Coronary artery (tissue), 2 donors: Measurements from ENCODE around the gene SLC12A6.

Experiments
- DNase-seq: peaks from one replicate; pipeline ENCODE4 v3.0.0-alpha.2; 2017; ENCODE audit warnings: low spot score
- H3K27ac ChIP-seq, 2 donors: fragments of 200-600 bp; sonication (generic); one replicate each; pipeline ENCODE4 v1.5.1; 2016 to 2019
- H3K4me3 ChIP-seq: fragments of 200-600 bp; sonication (generic); 2 replicates; pipeline ENCODE4 v1.5.1; 2016; ENCODE audit warnings: mild to moderate bottlenecking, moderate library complexity
- TF ChIP-seq, protein P1 (sequence below): fragments of 200-600 bp; sonication (generic); IDR thresholded peaks from one replicate; pipeline ENCODE4 v1.5.1; 2019; ENCODE audit warnings: antibody characterized with exemption

SLC12A6 gene

GRCh38 chr15:34336231-34336990 is 1.2 kb downstream of the SLC12A6 start:
- no peak for DNase-seq
- H3K4me3 ChIP-seq = peak overlapping the region; percentile 98
- TF ChIP-seq, protein P1, sequence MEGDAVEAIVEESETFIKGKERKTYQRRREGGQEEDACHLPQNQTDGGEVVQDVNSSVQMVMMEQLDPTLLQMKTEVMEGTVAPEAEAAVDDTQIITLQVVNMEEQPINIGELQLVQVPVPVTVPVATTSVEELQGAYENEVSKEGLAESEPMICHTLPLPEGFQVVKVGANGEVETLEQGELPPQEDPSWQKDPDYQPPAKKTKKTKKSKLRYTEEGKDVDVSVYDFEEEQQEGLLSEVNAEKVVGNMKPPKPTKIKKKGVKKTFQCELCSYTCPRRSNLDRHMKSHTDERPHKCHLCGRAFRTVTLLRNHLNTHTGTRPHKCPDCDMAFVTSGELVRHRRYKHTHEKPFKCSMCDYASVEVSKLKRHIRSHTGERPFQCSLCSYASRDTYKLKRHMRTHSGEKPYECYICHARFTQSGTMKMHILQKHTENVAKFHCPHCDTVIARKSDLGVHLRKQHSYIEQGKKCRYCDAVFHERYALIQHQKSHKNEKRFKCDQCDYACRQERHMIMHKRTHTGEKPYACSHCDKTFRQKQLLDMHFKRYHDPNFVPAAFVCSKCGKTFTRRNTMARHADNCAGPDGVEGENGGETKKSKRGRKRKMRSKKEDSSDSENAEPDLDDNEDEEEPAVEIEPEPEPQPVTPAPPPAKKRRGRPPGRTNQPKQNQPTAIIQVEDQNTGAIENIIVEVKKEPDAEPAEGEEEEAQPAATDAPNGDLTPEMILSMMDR = no peak

GRCh38 chr15:34335176-34336032 is 2.2 kb downstream of the SLC12A6 start:
- peak overlapping the region; percentile 23 to 93 for H3K27ac ChIP-seq
- peak overlapping the region; percentile 98 for H3K4me3 ChIP-seq

More at GRCh38 chr15:34336231-34336990, 1.2 kb downstream of the SLC12A6 start:
- H3K27ac ChIP-seq = peak overlapping the region; percentile 90 to 93

GRCh38 chr15:34334672-34335071 is 2.9 kb downstream of the SLC12A6 start:
- H3K4me3 ChIP-seq = peak overlapping the region; percentile 98
- TF ChIP-seq, protein P1 = no peak
- H3K27ac ChIP-seq = peak overlapping the region in 1 of 2 donors; percentile 93
- DNase-seq = no peak

More at GRCh38 chr15:34335176-34336032, 2.2 kb downstream of the SLC12A6 start:
- DNase-seq = no peak
- TF ChIP-seq, protein P1 = no peak

DNA sequence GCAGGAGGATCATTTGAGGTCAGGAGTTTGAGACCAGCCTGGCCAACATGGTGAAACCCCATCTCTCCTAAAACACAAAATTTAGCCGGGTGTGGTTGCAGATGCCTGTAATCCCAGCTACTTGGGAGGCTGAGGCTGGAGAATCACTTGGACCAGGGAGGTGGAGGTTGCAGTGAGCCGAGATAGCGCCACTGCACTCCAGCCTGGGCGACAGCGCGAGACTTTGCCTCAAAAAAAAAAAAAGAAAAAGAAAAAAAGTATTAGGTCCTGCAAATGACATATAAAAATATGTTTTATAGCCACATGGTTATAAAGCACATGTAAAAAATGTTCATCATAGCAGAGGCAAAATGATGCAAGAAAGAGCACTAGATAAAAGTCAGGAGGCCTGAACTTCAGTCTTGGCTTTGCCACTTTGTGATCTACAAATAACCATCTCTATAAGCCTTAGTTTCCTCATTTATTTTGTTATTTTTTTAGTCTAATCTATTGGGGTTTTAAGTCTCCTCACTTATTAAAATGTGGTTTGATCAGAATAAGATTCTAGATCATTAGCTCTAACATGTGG is 4.9 kb downstream of the SLC12A6 start:
- H3K4me3 ChIP-seq = no peak overlapping the region
- TF ChIP-seq, protein P1 = no peak
- no peak for DNase-seq
- H3K27ac ChIP-seq = no peak overlapping the region

- TF ChIP-seq, protein P1 = no peak
- no peak for DNase-seq
- H3K27ac ChIP-seq = no peak overlapping the region
Observed at GRCh38 chr15:34331809-34332208, 5.8 kb downstream of the SLC12A6 start.

GRCh38 chr15:34330279-34330678 is 7.3 kb downstream of the SLC12A6 start:
- Histone ChIP-seq H3K4me3 (no peak overlapping the region), H3K27ac (no peak overlapping the region)
- DNase-seq = no peak
- TF ChIP-seq, protein P1 = no peak

More at GRCh38 chr15:34331809-34332208, 5.8 kb downstream of the SLC12A6 start:
- no peak overlapping the region for H3K4me3 ChIP-seq
